ENCODE data around the gene PIN1. TPM values are rescaled to one million over a fixed set of nuclear protein-coding genes. Genes with fewer than 3 reads are reported as not detected.

The PIN1 gene
- total and polyA plus RNA-seq, 2 of the 13 experiments (the other 11 are each of a cell fraction or from before 2014, with no cell fraction given), result 31.9 to 72.0 TPM

DNA sequence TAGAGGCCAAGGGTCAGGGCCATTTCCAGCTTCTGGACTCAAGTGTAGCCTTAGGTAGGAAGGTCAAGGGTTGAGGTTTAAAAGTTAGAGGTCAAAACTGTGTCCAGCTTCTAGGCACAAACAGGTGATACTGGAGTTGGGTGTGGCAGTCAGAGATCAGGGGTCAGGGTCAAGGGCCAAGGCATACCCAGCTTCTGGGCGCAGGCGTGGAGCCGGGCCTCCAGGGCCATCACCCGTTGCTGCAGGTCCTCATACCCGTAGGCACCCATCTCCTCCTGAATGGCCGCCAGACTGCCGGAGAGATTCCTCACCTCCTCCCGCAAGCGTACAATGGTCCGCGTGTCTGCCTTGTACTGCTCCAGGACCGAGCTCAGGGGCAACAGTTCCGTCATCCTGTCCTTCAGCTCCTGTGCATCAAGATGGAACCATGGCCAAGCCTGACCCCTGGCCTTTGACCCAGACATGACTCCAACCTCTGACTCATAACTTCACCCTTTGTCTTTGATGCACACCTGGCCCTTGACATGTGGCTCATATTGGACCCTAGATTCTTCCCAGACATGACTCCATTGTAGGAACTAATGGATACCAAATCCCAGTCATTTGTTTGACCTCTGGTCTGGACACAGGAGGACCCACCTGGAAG is 22.1 kb downstream of the PIN1 start:
- Histone ChIP-seq H3K4me3 (replicated peaks in 1 of 3; ENCODE audit: insufficient read depth in 1 of 3, low read depth in 2 of 3, low read length in 3 of 3) (no peak overlapping the region), H3K79me2 (ENCODE audit: insufficient read depth, low read length) (no peaks in the 10 kb centered on the region), H3K9me3 (ENCODE audit: low read length) (no peaks in the 10 kb centered on the region), H4K20me1 (ENCODE audit: insufficient read depth, low read length) (no peaks in the 10 kb centered on the region), H3K27me3 (ENCODE audit: control insufficient read depth in 1 of 2, insufficient read depth in 2 of 2, low read length in 2 of 2) (peaks cover 1 to 6% of the 10 kb centered on the region in 2 experiments; a peak in 1 of 5 replicates), H3K4me2 (ENCODE audit: low read depth, low read length) (no peak overlapping the region), H3K36me3 (replicated peaks in 1 of 2; ENCODE audit: control insufficient read depth in 1 of 2, insufficient read depth in 2 of 2, low read length in 2 of 2) (no peaks in the 10 kb centered on the region), H3K27ac (ENCODE audit: extremely low read length, insufficient read depth, low read length) (no peak overlapping the region), H3K4me1 (ENCODE audit: insufficient read depth, low read length) (peaks cover 33% of the 10 kb centered on the region), H2AFZ (ENCODE audit: low read length) (no peak overlapping the region), H3K9ac (ENCODE audit: insufficient read depth, low read depth, low read length) (no peak overlapping the region)
- POLR2A ChIA-PET, result no interaction called here
- WGBS (ENCODE audit: low lambda C conversion rate), result 69% methylated on average over 3 of the region's 13 CpGs
- in situ Hi-C loops (cut with HindIII; ENCODE audit: extremely low pct_ligation_motif_present, low pct_unique_long_range_greater_than_20kb), result no loop called here
- ATAC-seq, result no peak
- FAIRE-seq, result no peak
- no TSS peak for BruUV-seq (replicated peaks)
- 0 out of 4 replicates have a peak, but pooled peaks of 1 of the 2 experiments have one; percentile 15 for TF ChIP-seq NR2F1 (CRISPR knock-in tag; IDR thresholded peaks at IDR 0.05)
- peak; percentile 49; the same call in 1 of the 2 replicates for TF ChIP-seq NR2C2 (CRISPR knock-in tag; IDR thresholded peaks at IDR 0.05; ENCODE audit: borderline replicate concordance)
- 0 out of 2 replicates have a peak, but pooled peaks have one; percentile 21 for TF ChIP-seq ZBTB33 (CRISPR knock-in tag; IDR thresholded peaks at IDR 0.05)
- TF ChIP-seq NR2F2 (IDR thresholded peaks at IDR 0.05; ENCODE audit: borderline replicate concordance, low read depth), result 0 out of 2 replicates have a peak, but pooled peaks have one; percentile 19
- TF ChIP-seq, protein P1, sequence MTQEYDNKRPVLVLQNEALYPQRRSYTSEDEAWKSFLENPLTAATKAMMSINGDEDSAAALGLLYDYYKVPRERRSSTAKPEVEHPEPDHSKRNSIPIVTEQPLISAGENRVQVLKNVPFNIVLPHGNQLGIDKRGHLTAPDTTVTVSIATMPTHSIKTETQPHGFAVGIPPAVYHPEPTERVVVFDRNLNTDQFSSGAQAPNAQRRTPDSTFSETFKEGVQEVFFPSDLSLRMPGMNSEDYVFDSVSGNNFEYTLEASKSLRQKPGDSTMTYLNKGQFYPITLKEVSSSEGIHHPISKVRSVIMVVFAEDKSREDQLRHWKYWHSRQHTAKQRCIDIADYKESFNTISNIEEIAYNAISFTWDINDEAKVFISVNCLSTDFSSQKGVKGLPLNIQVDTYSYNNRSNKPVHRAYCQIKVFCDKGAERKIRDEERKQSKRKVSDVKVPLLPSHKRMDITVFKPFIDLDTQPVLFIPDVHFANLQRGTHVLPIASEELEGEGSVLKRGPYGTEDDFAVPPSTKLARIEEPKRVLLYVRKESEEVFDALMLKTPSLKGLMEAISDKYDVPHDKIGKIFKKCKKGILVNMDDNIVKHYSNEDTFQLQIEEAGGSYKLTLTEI (CRISPR knock-in tag; conservative IDR thresholded peaks at IDR 0.05), result no peak
- TF ChIP-seq RARA (CRISPR knock-in tag; IDR thresholded peaks at IDR 0.05), result peak; percentile 67
- TF ChIP-seq ZNF235 (CRISPR knock-in tag; IDR thresholded peaks at IDR 0.05; ENCODE audit: borderline replicate concordance), result no peak
- TF ChIP-seq ZNF841 (CRISPR knock-in tag; IDR thresholded peaks at IDR 0.05; ENCODE audit: borderline replicate concordance), result no peak
- TF ChIP-seq FOSL2 (CRISPR knock-in tag; IDR thresholded peaks at IDR 0.05), result peak; percentile 35; the same call in 1 of the 2 replicates
- no peak for TF ChIP-seq KLF6 (CRISPR knock-in tag; IDR thresholded peaks at IDR 0.05)
- CTCF ChIA-PET (ENCODE audit: low intra/inter-chr PET ratio, low total read pairs), result no interaction called here
- intact Hi-C loops (cut with micrococcal nuclease; ENCODE audit: unreplicated experiment), result no loop called here
- DNase-seq (ENCODE audit: low spot score), result no peak
